Measurements from ENCODE around the gene AXDND1.

- TF ChIP-seq CTCF (IDR thresholded peaks at IDR 0.05; ENCODE audit: insufficient read depth, low read depth, low read length): no peak
- TF ChIP-seq EZH2 (IDR thresholded peaks at IDR 0.05; ENCODE audit: insufficient read depth, low read length): no peak
Observed at GRCh38 chr1:179587336-179587735, 221.6 kb downstream of the AXDND1 start.

All from astrocyte (in vitro differentiated cells and primary cell).